ENCODE measurements around the gene KSR2. TPM values are rescaled to one million over a fixed set of nuclear protein-coding genes. Genes with fewer than 3 reads are reported as not detected.
A peak's percentile ranks its signal among the peaks of the same experiment; 100 is the strongest.

The KSR2 gene
- total RNA-seq, 1 experiment from 2014 or later = 0.14 TPM

- in situ Hi-C loops (cut with HindIII; ENCODE audit: low pct_unique_long_range_greater_than_20kb, low sequenced_read_pairs) = no loop called here
- DNase-seq (ENCODE audit: low read depth) = no peak
Measured at GRCh38 chr12:117563706-117564105, 405.1 kb downstream of the KSR2 start.

DNA sequence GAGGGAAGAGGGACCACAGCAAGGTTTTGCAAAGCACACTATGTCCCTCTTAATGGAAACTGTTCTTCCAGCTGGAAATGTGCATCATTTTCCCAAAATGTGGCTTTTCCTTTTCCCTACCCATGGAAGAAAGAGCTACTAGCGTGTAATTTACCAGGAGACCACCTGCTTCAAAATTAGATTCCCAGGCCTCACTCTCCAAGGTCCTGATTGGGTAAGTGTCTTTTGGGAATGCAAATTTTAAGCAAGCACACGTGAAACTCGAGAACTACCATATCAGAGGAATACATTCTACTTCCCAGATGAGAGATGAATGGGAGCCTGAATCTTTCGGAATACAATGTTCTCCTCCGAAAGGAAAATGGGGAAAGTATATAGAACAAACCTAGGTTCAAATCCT is 405.8 kb downstream of the KSR2 start:
- no peak for DNase-seq (ENCODE audit: low read depth)
- in situ Hi-C loops (cut with HindIII; ENCODE audit: low pct_unique_long_range_greater_than_20kb, low sequenced_read_pairs) = no loop called here

GRCh38 chr12:117561990-117562389 is 406.8 kb downstream of the KSR2 start:
- no peak for DNase-seq (ENCODE audit: low read depth)

GRCh38 chr12:117559978-117560377 is 408.8 kb downstream of the KSR2 start:
- in situ Hi-C loops (cut with HindIII; ENCODE audit: low pct_unique_long_range_greater_than_20kb, low sequenced_read_pairs) = no loop called here

More at GRCh38 chr12:117561990-117562389, 406.8 kb downstream of the KSR2 start:
- in situ Hi-C loops (cut with HindIII; ENCODE audit: low pct_unique_long_range_greater_than_20kb, low sequenced_read_pairs) = no loop called here

DNA sequence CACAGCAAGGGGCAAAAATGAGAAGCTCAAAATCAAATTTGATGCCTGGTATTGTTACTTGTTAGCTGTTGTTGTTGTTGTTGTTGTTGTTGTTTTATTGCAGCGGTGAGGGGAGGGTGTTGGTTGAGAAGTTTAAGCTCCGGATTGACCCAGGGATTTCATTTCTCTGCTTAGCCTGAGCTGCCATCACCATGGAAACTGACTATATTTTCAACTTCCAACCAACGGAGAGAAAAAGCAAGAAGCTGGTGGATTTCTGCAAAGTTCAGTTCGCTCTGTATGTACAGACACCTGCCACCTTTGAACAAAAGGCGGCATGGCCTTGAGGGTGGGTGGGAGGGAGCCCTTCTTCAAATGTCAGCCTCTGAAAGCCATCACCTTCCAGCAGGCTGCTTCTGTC is 412.9 kb downstream of the KSR2 start:
- DNase-seq (ENCODE audit: low read depth) = no peak
- in situ Hi-C loops (cut with HindIII; ENCODE audit: low pct_unique_long_range_greater_than_20kb, low sequenced_read_pairs) = no loop called here

More at GRCh38 chr12:117559978-117560377, 408.8 kb downstream of the KSR2 start:
- no peak for DNase-seq (ENCODE audit: low read depth)

DNA sequence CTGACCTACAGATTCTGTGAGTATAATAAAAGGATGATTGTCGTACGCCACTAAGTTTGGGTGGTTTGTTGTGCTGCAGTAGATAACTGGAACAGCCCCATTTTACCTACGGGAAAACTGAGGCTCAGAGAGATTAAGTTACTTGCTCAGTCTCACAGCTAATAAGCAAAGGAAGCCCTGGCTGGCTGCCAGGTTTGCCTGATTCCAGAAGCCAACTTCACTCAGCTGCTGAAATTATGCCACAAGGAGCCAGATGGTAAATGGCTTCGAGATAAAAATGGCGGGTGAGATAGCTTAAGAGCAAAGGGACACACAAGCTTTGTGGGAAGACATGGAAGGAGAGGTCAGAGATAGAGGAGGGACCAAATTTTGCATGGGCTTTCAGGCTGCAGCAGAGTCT is 415.8 kb downstream of the KSR2 start:
- no peak for DNase-seq (ENCODE audit: low read depth)
- in situ Hi-C loops (cut with HindIII; ENCODE audit: low pct_unique_long_range_greater_than_20kb, low sequenced_read_pairs) = no loop called here

DNA sequence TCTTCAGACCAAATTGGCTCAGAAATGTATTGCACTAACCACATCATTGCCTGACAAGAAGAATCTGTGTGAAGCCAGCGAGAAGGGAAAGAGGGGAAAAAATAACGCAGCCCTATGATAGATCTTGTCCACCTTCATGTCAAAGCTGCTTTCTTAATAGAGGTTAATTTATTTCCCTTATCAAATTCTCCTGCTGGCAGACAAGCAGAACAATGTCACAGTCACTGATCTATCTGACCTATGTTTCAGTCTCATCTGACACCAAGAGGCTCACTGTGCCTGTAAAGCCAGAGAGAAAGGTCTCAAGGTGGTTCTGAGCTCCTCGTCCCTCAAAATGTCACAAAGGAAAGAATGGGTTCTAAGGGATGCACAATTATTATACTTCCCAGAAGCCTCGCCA is 417.1 kb downstream of the KSR2 start:
- in situ Hi-C loops (cut with HindIII; ENCODE audit: low pct_unique_long_range_greater_than_20kb, low sequenced_read_pairs) = no loop called here
- DNase-seq (ENCODE audit: low read depth) = no peak

GRCh38 chr12:117547209-117547608 is 421.6 kb downstream of the KSR2 start:
- in situ Hi-C loops (cut with HindIII; ENCODE audit: low pct_unique_long_range_greater_than_20kb, low sequenced_read_pairs) = no loop called here
- no peak for DNase-seq (ENCODE audit: low read depth)

- DNase-seq (ENCODE audit: low read depth) = no peak
- in situ Hi-C loops (cut with HindIII; ENCODE audit: low pct_unique_long_range_greater_than_20kb, low sequenced_read_pairs) = no loop called here
Measured at GRCh38 chr12:117545216-117545615, 423.6 kb downstream of the KSR2 start.

GRCh38 chr12:117540011-117540410 is 428.8 kb downstream of the KSR2 start:
- DNase-seq (ENCODE audit: low read depth) = no peak
- in situ Hi-C loops (cut with HindIII; ENCODE audit: low pct_unique_long_range_greater_than_20kb, low sequenced_read_pairs) = no loop called here

GRCh38 chr12:117538926-117539325 is 429.9 kb downstream of the KSR2 start:
- in situ Hi-C loops (cut with HindIII; ENCODE audit: low pct_unique_long_range_greater_than_20kb, low sequenced_read_pairs) = no loop called here

DNA sequence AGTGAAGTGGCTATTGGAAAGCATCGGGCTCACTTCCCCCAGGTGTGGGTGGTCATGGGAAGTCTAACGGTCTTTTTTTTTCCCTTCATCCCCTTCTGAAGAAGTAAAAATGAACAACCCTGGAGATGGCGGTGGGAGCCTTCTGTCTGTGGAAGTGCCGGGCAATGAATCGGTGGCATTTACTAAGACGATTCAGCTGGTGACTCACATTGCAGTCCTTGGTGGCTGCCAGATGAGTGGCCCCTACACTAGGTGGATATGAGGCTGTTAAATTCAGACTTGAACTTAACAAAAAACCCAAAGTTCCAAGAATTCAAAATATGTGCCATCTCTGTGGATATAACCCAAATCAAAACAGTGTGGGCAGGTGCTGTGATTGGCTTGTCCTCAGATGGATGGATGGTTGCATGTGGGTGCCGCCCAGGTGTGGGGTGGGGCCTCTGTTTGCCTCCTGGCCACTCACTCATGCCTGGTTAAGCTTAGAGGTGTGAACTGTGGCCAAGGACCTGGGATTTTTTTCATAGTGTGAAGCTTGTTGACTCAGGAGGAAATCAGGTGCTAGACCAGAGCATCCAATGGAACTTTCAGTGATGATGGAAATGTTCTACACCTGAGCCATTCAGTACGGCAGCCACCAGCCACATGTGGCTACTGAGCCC is 430.6 kb downstream of the KSR2 start:
- in situ Hi-C loops (cut with HindIII; ENCODE audit: low pct_unique_long_range_greater_than_20kb, low sequenced_read_pairs) = no loop called here
- peak; percentile 80 for DNase-seq (ENCODE audit: low read depth)

More at GRCh38 chr12:117538926-117539325, 429.9 kb downstream of the KSR2 start:
- no peak for DNase-seq (ENCODE audit: low read depth)

- no peak for DNase-seq (ENCODE audit: low read depth)
- in situ Hi-C loops (cut with HindIII; ENCODE audit: low pct_unique_long_range_greater_than_20kb, low sequenced_read_pairs) = no loop called here
Measured at GRCh38 chr12:117533687-117534086, 435.1 kb downstream of the KSR2 start.

DNA sequence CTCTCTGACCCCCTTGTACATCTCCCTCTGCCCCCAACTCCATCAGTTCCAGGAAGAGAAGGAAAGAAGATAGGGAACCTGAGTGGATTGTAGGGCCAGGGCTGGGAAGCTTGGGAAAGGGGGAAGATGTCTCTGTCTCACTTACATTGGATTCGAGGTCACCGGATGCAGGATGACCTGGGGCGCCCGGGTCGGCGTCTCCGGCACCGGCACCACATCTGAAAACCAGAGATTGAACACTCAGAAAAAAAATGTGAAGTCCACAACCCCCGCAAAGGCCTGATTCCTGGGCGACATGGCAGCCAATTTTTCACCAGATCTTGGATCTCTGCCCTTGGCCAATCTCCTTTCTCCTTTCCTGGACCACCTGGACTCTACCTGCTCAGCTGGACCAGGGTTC is 438.0 kb downstream of the KSR2 start:
- in situ Hi-C loops (cut with HindIII; ENCODE audit: low pct_unique_long_range_greater_than_20kb, low sequenced_read_pairs) = no loop called here
- DNase-seq (ENCODE audit: low read depth) = no peak

DNA sequence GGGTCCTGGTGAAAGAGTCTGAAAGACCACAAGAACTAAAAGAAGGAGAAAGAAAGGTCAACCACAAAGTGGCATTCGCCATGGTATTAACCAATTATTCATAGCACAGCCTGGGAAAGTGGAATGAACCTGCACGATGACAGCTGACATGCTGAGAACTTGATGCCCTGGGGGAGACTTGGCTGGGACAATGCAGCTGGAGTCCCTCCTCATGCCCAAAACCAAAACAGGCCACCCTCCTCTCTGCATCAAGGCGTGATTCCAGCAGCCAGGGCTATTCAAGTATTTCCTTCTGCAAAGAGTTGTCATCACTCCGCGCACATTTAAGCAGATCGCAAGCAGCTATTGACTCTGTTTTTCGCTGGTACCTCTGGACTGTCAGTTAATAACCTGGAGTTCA is 440.3 kb downstream of the KSR2 start:
- in situ Hi-C loops (cut with HindIII; ENCODE audit: low pct_unique_long_range_greater_than_20kb, low sequenced_read_pairs) = no loop called here
- no peak for DNase-seq (ENCODE audit: low read depth)

GRCh38 chr12:117527479-117527855 is 441.3 kb downstream of the KSR2 start:
- in situ Hi-C loops (cut with HindIII; ENCODE audit: low pct_unique_long_range_greater_than_20kb, low sequenced_read_pairs) = no loop called here
- peak; percentile 15 for DNase-seq (ENCODE audit: low read depth)

- peak; percentile 41 for DNase-seq (ENCODE audit: low read depth)
- in situ Hi-C loops (cut with HindIII; ENCODE audit: low pct_unique_long_range_greater_than_20kb, low sequenced_read_pairs) = no loop called here
Measured at GRCh38 chr12:117526757-117527478, 441.9 kb downstream of the KSR2 start.

DNA sequence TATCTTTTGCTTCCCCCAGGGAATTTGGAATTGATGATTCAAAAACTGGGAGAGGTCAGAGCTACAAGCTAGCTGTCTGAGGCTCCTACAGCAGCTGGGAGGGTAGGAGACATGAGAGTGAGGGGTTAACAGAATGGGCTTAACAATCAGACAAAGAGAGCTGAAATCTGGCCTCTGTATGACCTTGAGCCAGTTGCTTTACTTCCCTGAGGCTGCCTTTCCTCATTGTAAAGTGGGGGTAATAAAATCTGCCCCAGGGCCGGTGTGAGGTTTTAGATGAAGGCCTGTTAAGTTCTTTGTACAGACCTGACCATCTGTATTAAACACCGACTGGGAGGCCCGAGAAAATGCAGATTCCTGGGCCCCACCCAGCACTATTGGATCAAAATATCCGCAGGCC is 443.0 kb downstream of the KSR2 start:
- no peak for DNase-seq (ENCODE audit: low read depth)
- in situ Hi-C loops (cut with HindIII; ENCODE audit: low pct_unique_long_range_greater_than_20kb, low sequenced_read_pairs) = no loop called here

- in situ Hi-C loops (cut with HindIII; ENCODE audit: low pct_unique_long_range_greater_than_20kb, low sequenced_read_pairs) = no loop called here
- no peak for DNase-seq (ENCODE audit: low read depth)
Measured at GRCh38 chr12:117524806-117525205, 444.0 kb downstream of the KSR2 start.

DNA sequence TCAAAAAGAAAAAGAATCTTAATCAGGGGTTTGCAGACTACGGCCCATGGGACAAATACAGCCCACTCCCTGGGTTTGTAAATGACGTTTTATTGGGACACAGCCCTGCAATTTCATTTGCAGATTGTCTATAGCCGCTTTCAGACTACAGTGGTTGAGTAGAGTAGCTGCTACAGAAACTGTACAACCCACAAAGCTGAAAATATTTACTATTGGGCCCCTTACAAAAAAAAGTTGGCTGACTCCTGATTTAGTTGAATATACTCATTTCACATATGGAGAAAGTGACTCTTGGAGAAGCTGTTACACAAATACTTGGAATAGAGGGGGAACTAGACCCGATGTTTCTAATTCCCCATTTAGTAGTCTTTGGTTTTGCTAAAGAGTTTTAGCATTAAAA is 444.8 kb downstream of the KSR2 start:
- in situ Hi-C loops (cut with HindIII; ENCODE audit: low pct_unique_long_range_greater_than_20kb, low sequenced_read_pairs) = no loop called here
- no peak for DNase-seq (ENCODE audit: low read depth)
